Breast epithelium (tissue), 3 donors: ENCODE data around the gene PTGES.

ENCODE experiments used
- POLR2A ChIP-seq: fragments of 450-650 bp; IDR thresholded peaks from one replicate; pipeline ENCODE4 v1.6.1; 2016; ENCODE audit warnings: antibody characterized with exemption, mild to moderate bottlenecking, moderate library complexity
- POLR2AphosphoS5 ChIP-seq, 3 donors: sonication (generic); formaldehyde crosslinking; IDR thresholded peaks; one replicate each; pipeline ENCODE4 v1.6.1; 2017; ENCODE audit warnings: antibody characterized with exemption in 3 of 3

DNA sequence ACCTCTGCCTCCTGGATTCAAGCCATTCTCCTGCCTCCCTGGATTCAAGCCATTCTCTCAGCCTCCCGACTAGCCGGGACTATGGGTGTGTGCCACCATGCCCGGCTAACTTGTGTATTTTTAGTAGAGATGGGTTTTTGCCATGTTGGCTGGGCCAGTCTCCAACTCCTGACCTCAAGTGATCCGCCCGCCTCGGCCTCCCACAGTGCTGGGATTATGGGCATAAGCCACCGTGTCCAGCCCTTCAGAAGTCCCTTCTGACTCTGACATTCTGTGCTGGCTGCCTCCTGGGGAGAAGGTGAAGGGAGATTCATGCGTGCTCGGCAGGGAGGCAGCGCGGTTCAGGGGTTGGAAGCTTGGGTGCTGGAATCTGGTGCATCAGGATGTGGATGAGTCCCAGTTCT is 58.6 kb downstream of the PTGES start:
- TF ChIP-seq POLR2AphosphoS5 (IDR thresholded peaks at IDR 0.05) (no peak), POLR2A (no peak)
